GM21367 (cell line): Measurements from ENCODE around the gene POPDC3.
A peak's percentile ranks its signal among the peaks of the same experiment; 100 is the strongest.

Experiments
- ATAC-seq: cut with Tn5 transposase; IDR thresholded peaks from one replicate; pipeline ENCODE4 v1.9.1; 2021; ENCODE audit not compliant: unreplicated experiment

Gene POPDC3

DNA sequence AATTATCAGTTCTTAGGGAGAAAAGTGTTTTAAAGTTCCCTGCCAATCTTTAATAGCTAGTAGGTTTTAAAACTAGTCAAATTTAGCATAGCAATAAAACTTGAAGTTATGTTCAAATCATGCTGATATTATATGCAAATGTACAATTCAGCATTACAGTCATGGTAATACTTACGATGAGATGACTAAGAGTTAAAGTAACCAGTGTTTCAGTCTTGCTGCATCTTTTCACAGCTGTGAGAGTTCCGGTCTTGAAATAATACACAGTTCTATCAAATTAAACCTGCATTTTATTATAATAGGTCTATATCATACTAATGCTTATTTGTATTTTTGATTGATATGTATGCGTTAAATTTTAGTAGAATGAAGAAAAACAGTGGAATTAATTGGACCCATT is 26.1 kb downstream of the POPDC3 start:
- ATAC-seq = no peak

DNA sequence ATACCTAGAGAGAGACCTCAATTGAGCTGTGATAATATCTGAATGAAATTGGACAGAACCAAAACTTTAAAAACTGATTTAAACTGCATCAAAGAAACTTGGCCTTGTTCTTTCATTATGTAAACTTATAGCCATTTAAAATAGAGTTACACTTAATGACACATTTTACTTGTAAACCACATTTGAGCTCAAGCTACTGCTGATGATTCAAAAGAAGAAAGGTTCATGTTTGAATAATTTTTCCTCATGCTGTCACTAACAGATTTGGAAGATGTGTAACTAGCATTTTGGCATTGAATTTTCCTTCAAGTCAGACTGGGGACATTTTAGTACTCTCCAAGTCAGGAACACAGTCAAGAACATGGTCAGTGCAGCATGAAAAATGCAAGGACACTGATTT is 26.9 kb downstream of the POPDC3 start:
- no peak for ATAC-seq

GRCh38 chr6:105151644-105152043 is 28.2 kb downstream of the POPDC3 start:
- no peak for ATAC-seq

GRCh38 chr6:105138141-105138540 is 41.7 kb downstream of the POPDC3 start:
- no peak for ATAC-seq

DNA sequence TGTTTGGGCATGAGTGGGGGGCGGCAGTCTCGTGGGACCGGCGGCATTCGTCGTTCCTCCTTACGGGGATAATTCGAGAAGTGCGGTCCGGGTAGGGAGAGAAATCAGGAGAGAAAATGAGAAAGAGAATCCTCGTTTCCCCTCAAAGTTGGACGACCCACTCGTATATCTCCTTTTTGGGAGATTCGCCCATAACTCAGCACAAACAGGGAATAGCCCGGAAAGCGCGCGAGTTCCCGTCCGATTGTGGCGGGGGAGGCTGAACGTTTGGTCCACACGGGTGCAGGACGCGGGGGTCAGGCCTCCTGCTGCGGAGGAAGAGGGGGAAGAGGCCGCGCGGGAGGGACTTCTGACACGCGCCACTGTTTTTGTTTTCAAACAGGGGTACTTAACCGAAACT is 42.4 kb downstream of the POPDC3 start:
- no peak for ATAC-seq

DNA sequence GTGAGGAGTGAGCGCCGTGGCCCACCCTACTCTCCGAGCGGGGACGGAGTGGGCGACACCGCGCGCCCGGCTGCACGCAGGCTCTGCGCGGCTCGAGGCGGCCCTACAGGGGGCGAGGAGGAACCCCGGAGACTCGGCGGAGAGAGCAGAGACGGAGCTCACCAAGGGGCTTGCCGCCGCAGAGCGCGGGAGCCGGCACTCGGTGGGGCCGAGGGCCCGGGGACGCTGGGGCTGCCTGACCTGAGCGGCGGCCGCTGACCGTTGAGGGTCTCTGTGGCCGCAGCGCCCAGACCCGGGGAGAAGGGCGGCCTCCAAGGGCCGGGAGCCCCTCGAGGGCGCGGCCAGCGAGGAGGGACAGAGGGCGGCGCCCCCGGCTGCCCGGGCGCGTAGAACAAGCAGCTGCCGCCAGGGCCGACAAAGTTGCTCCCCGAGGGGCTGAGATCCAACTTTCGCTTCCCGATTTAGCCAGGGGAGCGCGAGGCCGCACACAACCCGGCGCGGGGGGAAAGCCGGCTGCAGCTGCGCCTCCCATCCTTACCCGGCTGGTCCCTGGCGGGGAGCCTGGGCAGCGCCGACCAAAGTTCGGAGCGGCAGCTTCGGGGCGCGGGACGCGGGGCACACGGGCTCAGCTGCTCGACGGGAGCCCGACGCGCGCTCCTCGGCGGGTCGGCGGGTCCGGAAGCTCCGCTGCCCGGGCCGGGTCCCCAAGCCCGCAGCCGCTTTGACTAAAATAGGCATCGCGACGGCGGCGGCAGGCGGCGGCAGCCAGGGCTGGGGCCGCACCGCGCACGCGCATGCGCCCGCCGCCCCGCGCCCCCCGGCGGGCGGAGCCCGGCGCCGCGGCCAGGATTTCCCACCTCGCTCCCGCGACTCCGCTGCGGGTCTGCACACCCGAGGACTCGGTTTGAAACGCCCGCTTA is 43.1 kb downstream of the POPDC3 start:
- ATAC-seq = peak; percentile 47

- peak; percentile 1 for ATAC-seq
Measured at GRCh38 chr6:105135907-105136430, 43.8 kb downstream of the POPDC3 start.

DNA sequence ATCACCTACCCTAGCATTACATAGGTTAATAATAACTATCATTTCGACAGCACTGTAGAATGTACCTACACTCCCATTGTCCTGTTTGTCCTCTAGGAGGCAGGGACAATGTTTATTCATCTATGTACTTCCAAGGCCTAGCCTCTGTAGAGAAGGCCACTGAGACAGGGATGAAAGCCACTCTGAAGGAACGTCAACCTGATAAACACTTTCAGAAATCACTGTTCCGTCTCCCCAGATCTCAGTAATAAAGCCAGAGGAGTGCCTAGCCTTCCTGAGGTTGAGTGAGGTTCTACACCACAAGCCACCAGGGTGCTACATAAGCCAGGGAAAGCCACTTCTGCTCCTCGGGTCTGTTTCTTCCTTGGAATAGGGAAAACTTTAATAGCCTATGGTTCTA is 44.8 kb downstream of the POPDC3 start:
- ATAC-seq = no peak

DNA sequence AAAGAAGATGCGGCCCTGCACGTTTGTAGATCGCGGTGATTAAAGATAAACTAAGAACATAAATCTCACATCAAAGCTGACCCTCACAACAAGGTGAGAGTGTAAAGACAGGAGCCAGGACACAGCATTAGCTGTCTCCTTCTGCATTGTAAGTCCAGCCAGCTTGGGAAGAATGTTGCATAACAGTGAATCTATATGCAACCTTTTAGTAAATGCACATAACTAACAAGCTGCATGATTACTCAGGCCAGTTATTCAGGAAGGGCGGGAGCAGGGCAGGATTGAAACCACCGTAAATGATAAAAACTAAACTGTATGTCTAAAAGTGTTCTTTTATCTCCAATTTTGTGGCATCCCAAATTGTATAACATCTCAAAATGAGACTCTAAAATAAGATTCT is 57.1 kb downstream of the POPDC3 start:
- ATAC-seq = no peak

- no peak for ATAC-seq
Measured at GRCh38 chr6:105121981-105122380, 57.8 kb downstream of the POPDC3 start.

- no peak for ATAC-seq
Measured at GRCh38 chr6:105120570-105120969, 59.2 kb downstream of the POPDC3 start.

DNA sequence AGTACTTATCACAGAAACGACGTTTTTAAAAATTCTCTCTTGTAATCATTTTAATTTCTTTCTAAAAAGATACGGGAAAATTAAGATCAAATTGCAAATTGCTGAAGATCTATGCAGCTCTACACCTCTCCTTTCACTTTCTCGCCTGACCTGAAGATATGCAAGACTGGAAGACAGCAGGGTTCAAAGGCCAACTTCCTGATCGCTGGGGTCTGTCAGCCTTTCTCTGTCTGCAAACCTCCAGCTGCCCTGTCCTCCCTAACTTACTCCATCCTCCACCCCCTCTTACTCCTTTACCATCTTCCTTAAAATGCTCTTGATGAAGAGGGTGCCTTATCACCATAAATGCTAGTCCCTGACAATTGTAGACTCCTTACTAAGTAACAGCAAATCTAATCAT is 63.7 kb downstream of the POPDC3 start:
- no peak for ATAC-seq

GRCh38 chr6:105113422-105113821 is 66.4 kb downstream of the POPDC3 start:
- ATAC-seq = no peak

- no peak for ATAC-seq
Measured at GRCh38 chr6:105112577-105112976, 67.2 kb downstream of the POPDC3 start.

DNA sequence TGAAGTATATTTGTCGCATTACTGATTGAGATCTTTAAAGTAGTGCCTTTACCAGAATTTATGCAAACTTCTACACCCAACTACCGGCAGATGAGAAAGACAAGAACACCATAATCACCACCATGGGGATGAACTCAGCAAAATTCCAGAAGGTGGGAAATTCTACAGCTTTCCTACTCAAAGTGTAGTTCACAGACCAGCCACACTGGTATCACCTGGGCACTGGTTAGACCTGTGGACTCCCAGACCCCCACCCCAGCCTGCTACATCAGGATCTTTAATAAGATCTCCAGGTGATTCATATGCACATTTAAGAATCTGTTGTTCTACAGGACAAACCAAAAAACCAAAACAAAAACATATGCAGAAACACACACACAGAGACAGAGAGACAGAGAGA is 67.9 kb downstream of the POPDC3 start:
- ATAC-seq = no peak

DNA sequence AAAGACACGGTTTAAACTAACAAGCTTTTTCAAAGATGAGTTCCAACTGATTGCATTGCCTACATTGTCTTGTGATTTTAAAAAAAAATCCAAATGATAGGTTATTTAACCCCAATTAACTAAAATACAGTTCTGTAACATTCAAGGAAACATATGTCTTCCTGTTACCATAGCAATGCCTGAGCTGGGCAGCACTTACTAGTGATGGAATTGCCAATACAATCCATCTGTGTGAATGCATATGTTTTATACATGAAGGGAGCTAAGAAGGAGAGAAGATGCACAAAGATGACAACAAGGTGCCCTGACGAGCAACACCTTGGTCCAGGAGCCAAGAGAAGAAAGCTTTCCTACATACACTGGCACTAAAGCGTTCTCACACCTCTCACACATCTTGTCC is 68.7 kb downstream of the POPDC3 start:
- no peak for ATAC-seq

GRCh38 chr6:105109955-105110895 is 69.6 kb downstream of the POPDC3 start:
- no peak for ATAC-seq

- ATAC-seq = no peak
Measured at GRCh38 chr6:105108631-105109262, 71.1 kb downstream of the POPDC3 start.
